ENCODE measurements around the gene ODAD4. TPM values are rescaled to one million over a fixed set of nuclear protein-coding genes. Genes with fewer than 3 reads are reported as not detected.
A peak's percentile ranks its signal among the peaks of the same experiment; 100 is the strongest.

Gene ODAD4
- polyA plus RNA-seq, 1 donor from 2014 or later = 0.10 TPM

- H3K4me1 Mint-ChIP-seq = peaks cover 20 to 31% (median 27%) of the 10 kb centered on the region in 3 donors
Measured at GRCh38 chr17:41967141-41967920, 36.9 kb downstream of the ODAD4 start.

GRCh38 chr17:41967921-41968578 lies 37.6 kb downstream of the ODAD4 start:
- Mint-ChIP-seq H3K27me3 (no peaks in the 10 kb centered on the region), H3K4me3 (peak overlapping the region; percentile 57 to 97 (median 86)), H3K4me1 (peaks cover 27 to 36% (median 32%) of the 10 kb centered on the region in 3 donors), H3K36me3 (peaks cover 1% of the 10 kb centered on the region), H3K9me3 (no peaks in the 10 kb centered on the region), H3K27ac (peak overlapping the region; percentile 59 to 98 (median 85))

More at GRCh38 chr17:41967141-41967920, 36.9 kb downstream of the ODAD4 start:
- peaks cover 1% of the 10 kb centered on the region for H3K36me3 Mint-ChIP-seq
- H3K9me3 Mint-ChIP-seq = no peaks in the 10 kb centered on the region
- peak overlapping the region; percentile 59 to 98 (median 76) for H3K27ac Mint-ChIP-seq
- peak overlapping the region; percentile 84 to 97 (median 90) for H3K4me3 Mint-ChIP-seq
- H3K27me3 Mint-ChIP-seq = no peaks in the 10 kb centered on the region

DNA sequence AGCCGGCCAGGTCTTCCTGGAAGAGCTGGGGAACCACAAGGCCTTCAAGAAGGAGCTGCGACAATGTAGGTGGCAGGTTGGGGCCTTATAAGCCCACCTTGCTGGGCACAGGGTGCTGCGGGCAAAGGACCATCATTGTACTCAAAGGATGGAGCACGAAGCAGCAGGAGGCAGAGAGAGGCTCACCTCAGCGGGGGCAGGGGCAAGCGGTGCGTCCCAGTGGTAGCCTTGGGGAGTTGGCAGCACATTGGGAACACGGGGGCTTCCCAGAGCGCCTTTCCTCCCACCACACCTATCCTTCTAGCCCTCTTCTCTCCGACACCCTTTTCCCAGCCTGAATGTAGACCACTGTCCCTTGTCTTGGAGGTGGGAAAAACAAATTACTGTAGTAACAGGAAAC lies 38.3 kb downstream of the ODAD4 start:
- peaks cover 33 to 42% (median 36%) of the 10 kb centered on the region in 3 donors for H3K4me1 Mint-ChIP-seq
- peak overlapping the region in 2 of 4 donors; percentile 41 to 97 for H3K4me3 Mint-ChIP-seq
- H3K36me3 Mint-ChIP-seq = peaks cover 1% of the 10 kb centered on the region
- H3K27ac Mint-ChIP-seq = peak overlapping the region; percentile 59 to 98 (median 85)
- no peaks in the 10 kb centered on the region for H3K9me3 Mint-ChIP-seq
- H3K27me3 Mint-ChIP-seq = no peaks in the 10 kb centered on the region

DNA sequence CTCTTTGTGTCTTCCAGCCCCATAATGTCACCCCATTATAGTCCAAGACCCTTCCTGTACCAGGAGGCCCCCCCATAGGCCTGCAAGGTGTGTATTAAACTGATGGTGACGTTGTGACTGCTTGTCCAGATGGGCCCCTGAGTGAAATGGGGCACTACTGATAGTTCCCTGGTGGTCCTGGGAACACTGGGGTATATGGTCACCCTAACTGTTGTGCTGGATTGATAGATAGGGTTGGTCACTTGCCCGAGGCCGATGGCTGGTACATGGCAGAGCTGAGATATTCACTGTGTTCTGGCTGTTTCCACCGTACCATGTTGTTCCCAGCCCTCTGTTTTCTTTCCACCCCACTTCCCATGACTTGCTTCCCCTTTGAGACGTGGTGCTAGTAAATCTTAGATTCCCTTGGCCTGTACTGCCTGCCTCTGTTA lies 40.5 kb downstream of the ODAD4 start:
- H3K9me3 Mint-ChIP-seq = no peaks in the 10 kb centered on the region
- peaks cover 1% of the 10 kb centered on the region for H3K36me3 Mint-ChIP-seq
- H3K4me3 Mint-ChIP-seq = peak overlapping the region in 1 of 4 donors; percentile 55
- peak overlapping the region in 2 of 3 donors; percentile 7 to 87 for H3K27ac Mint-ChIP-seq
- no peaks in the 10 kb centered on the region for H3K27me3 Mint-ChIP-seq
- H3K4me1 Mint-ChIP-seq = peaks cover 21 to 32% (median 30%) of the 10 kb centered on the region in 3 donors

GRCh38 chr17:41971721-41972523 lies 41.5 kb downstream of the ODAD4 start:
- no peaks in the 10 kb centered on the region for H3K9me3 Mint-ChIP-seq
- H3K4me1 Mint-ChIP-seq = peaks cover 26 to 41% (median 37%) of the 10 kb centered on the region in 3 donors
- peak overlapping the region in 3 of 4 donors; percentile 67 to 87 (median 73) for H3K4me3 Mint-ChIP-seq
- H3K27me3 Mint-ChIP-seq = no peaks in the 10 kb centered on the region
- peaks cover 1% of the 10 kb centered on the region for H3K36me3 Mint-ChIP-seq
- peak overlapping the region; percentile 87 to 92 (median 90) for H3K27ac Mint-ChIP-seq

DNA sequence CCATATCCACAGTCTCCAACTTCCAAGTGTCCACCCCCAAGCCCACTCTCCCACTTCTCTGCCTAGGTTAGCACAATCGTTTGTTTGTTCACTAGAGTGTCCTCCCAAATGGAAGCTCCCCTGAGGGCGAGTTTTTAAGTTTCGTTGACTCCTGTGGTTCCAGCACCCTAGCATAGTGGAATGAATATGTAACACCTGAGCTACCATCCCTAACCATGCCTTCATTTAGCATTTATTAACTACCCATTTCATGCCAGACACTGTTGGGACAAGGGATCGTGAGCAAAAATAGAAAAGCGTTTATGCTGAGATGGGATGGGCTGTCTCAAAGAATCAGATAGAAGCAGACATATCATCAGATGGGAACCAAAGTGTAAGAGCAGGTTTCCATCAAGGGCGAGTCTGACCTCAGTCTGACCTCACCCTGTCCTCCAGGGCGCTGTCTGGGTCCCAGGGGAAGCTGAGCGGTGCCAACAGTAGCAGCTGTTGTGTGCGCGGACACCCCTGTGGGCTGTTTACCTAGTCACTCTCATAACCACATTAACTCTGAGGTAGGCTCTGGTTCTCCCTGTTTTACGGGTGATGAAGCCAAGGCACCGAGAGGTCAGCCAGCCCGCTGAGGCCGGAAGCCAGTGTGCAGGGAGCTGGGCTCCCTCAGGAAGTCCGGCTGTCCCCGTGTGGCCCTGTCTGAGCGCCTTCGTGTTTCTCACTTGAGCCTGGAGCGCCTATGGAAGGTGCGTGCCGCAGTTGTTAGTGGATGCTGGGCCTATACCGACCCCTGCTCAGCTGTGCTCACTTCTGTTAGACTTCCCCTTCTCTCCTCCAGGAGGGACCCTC lies 42.4 kb downstream of the ODAD4 start:
- H3K27ac Mint-ChIP-seq = peak overlapping the region; percentile 87 to 92 (median 90)
- peak overlapping the region; percentile 34 to 87 (median 70) for H3K4me3 Mint-ChIP-seq
- H3K36me3 Mint-ChIP-seq = peaks cover 3% of the 10 kb centered on the region
- no peaks in the 10 kb centered on the region for H3K9me3 Mint-ChIP-seq
- H3K4me1 Mint-ChIP-seq = peaks cover 26 to 43% (median 41%) of the 10 kb centered on the region in 3 donors
- H3K27me3 Mint-ChIP-seq = no peaks in the 10 kb centered on the region

DNA sequence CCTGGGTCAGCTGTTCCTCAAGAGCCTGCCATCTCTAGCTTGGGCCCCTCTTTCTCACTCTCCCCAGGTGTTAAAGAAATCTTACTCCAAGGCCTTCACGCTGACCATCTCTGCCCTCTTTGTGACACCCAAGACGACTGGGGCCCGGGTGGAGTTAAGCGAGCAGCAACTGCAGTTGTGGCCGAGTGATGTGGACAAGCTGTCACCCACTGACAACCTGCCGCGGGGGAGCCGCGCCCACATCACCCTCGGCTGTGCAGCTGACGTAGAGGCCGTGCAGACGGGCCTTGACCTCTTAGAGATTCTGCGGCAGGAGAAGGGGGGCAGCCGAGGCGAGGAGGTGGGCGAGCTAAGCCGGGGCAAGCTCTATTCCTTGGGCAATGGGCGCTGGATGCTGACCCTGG lies 43.0 kb downstream of the ODAD4 start:
- Mint-ChIP-seq H3K27ac (peak overlapping the region in 2 of 3 donors; percentile 87 to 92), H3K36me3 (peaks cover 3% of the 10 kb centered on the region), H3K4me3 (peak overlapping the region in 3 of 4 donors; percentile 65 to 73 (median 67)), H3K4me1 (peaks cover 26 to 37% (median 36%) of the 10 kb centered on the region in 3 donors), H3K9me3 (no peaks in the 10 kb centered on the region), H3K27me3 (no peaks in the 10 kb centered on the region)

DNA sequence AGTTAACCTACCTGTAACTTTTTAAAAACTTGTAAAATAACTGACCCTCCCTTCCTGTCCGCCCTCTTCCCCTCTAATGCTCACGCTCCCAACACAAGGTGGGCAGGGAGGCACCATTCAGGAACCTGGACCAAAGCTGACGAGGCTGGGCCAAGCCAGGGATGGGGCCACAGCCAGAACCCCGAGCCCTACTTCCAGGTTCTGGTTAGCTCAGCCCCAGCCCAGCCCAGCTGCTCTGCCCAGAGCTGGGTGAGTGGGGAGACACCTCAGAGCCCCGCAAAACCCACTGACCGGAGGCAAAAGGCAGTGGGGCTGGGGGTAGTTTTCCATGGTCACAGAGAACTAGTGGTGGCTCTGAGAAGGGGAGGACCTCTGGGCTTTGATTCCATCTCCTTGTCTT lies 43.6 kb downstream of the ODAD4 start:
- Mint-ChIP-seq H3K4me3 (no peak overlapping the region), H3K9me3 (no peaks in the 10 kb centered on the region), H3K4me1 (peaks cover 26 to 35% (median 35%) of the 10 kb centered on the region in 3 donors), H3K27me3 (no peaks in the 10 kb centered on the region), H3K36me3 (peaks cover 4% of the 10 kb centered on the region), H3K27ac (peak overlapping the region in 2 of 3 donors; percentile 87 to 92)

- H3K9me3 Mint-ChIP-seq = no peaks in the 10 kb centered on the region
Measured at GRCh38 chr17:41974658-41975057, 44.2 kb downstream of the ODAD4 start.

DNA sequence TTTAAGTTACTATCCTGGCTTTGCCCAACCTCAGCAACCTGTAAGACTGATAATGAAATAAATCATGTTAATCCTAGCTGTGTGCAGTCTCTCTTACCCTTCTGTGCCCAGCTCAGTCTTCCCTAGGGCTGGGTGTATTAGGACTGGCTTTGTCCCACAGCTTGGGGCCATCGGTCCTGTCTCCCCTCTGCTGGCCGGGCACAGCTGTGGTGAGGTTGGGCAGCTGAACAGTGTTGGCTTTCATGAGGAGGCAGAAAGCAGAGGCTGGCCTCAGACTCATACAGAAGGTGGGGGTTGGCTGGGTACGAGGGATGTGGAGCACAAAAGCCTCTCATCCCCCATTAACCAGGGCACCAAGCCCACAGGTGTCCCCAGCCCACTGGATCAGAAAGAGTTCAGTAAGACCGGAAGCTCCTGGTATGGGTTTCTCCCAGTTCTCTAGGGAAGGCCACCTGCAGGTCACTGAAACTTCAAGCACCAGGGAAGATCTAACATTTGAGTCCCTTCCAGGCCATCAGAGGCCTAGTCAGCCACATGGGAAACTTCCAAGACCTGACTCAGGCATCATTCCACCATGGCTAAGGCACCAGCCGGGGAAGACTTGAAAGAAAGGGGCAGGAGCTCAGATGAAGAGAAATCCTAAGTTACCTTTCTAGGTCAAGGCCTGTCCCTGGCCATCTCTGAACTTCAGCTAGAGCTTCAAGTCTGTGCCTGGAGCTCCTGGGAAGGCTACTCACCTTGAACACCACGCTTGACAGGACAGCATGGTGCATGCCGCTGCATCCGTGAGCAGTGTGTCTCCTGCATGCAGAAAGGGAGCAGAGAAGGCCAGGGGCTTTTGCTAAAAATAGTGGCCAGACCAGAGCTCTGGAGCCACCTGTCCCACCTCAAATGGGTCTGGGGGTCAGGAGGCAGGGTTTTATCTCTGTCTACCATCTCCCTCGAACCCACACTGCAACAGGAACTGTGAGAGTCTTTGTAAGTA lies 45.0 kb downstream of the ODAD4 start:
- H3K27ac Mint-ChIP-seq = peak overlapping the region in 2 of 3 donors; percentile 78 to 79
- peak overlapping the region in 1 of 4 donors; percentile 41 for H3K4me3 Mint-ChIP-seq
- H3K9me3 Mint-ChIP-seq = no peaks in the 10 kb centered on the region
- peaks cover 3% of the 10 kb centered on the region for H3K36me3 Mint-ChIP-seq
- H3K4me1 Mint-ChIP-seq = peaks cover 26 to 30% (median 29%) of the 10 kb centered on the region in 3 donors
- no peaks in the 10 kb centered on the region for H3K27me3 Mint-ChIP-seq

More at GRCh38 chr17:41974658-41975057, 44.2 kb downstream of the ODAD4 start:
- Mint-ChIP-seq H3K36me3 (peaks cover 3% of the 10 kb centered on the region), H3K27me3 (no peaks in the 10 kb centered on the region), H3K4me1 (peaks cover 26 to 32% (median 31%) of the 10 kb centered on the region in 3 donors), H3K27ac (peak overlapping the region; percentile 31 to 78 (median 53)), H3K4me3 (no peak overlapping the region)

GRCh38 chr17:41976142-41976768 lies 45.8 kb downstream of the ODAD4 start:
- peaks cover 21 to 26% (median 26%) of the 10 kb centered on the region in 3 donors for H3K4me1 Mint-ChIP-seq
- H3K36me3 Mint-ChIP-seq = peaks cover 6% of the 10 kb centered on the region
- no peaks in the 10 kb centered on the region for H3K27me3 Mint-ChIP-seq
- no peaks in the 10 kb centered on the region for H3K9me3 Mint-ChIP-seq
- H3K27ac Mint-ChIP-seq = peak overlapping the region; percentile 25 to 83 (median 79)
- H3K4me3 Mint-ChIP-seq = peak overlapping the region in 2 of 4 donors; percentile 10 to 41

DNA sequence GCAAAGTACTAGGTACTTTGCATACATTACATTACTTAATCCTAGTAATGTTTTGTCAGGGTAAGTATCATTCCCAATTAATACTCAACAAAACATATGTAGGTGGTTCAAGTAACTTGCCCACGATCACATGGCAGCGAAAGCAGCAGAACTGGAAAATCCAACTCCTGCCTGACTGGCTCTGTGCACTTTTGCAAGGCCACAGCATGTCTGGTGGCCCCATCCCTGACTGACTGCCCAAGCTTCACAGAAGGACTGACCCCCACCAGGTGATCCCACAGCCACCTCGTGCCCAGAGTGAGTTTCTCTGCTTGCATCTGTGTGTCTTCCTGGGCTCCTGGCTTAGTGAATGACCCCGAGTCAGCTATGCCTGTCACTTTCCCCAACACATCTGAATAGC lies 47.6 kb downstream of the ODAD4 start:
- Mint-ChIP-seq H3K27ac (peak overlapping the region in 2 of 3 donors; percentile 50 to 79), H3K36me3 (peaks cover 6% of the 10 kb centered on the region), H3K27me3 (no peaks in the 10 kb centered on the region), H3K4me3 (peak overlapping the region in 2 of 4 donors; percentile 44 to 79), H3K4me1 (peaks cover 13 to 18% (median 17%) of the 10 kb centered on the region in 3 donors), H3K9me3 (no peaks in the 10 kb centered on the region)
